GM12891 (cell line): ENCODE data around the gene EMC10.

ENCODE experiments used
- POLR2A ChIP-seq: IDR thresholded peaks from 2 replicates; pipeline ENCODE4 v1.6.1; 2011; ENCODE audit warnings: low read depth, low read length, control low read depth
- TAF1 ChIP-seq: IDR thresholded peaks from 2 replicates; pipeline ENCODE4 v1.6.1; 2011; ENCODE audit warnings: low read depth, low read length, control low read depth

GRCh38 chr19:50482916-50483315 is 6.6 kb downstream of the EMC10 start:
- TF ChIP-seq POLR2A = no peak
- no peak for TF ChIP-seq TAF1
